ENCODE measurements around the gene PDE9A. TPM values are rescaled to one million over a fixed set of nuclear protein-coding genes. Genes with fewer than 3 reads are reported as not detected.

The PDE9A gene
- total RNA-seq, 5 donors from 2014 or later (not counting 1 experiment from before 2014, with no cell fraction given) = 11.5 to 18.3 (median 16.1) TPM

DNA sequence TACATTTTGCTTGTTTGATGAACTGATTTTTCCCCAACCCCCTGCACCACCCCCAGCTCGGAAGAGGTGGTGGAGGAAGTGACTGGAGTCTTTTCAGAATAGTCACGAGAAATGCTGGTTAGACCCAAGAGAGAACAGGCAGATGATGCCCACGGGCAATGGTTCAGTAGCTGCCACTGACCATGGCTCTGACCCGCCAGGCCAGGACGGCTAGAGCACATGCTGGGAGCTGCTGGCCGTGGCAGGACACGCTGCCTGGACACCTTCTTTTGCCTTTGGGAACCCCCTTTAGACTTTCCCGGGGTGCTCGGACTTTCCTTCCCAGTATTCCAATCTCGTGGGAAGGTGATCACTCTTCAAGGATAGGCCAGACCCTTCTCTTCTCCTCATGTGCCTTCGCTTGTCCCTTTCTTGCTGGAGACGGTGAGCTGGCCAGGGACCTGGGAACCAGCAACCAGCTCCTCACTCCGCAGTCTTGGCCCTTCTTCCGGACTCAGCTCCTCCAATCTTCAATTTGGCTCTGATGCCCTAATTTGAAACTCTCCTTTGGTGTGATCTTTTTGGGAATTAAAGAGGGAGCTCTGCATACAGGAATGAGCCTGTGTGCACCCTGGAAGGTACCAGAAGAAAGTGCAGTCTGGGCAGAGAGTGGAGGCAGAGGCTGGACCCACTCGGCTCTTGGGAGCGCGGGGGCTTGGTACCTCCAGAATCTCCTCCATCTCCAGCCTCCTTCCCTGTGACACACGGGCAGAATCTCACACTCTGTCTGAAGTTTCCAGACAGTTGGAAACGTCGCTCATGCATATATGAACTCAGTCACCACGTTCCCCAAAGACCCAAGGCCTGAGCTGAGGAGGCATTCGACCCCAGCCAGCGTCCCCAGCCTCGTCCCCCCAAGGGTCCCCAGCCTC is 4.0 kb upstream of the PDE9A start:
- no peak for ATAC-seq (replicated peaks in 1 of 4)
- no peaks in the 10 kb centered on the region for H3K36me3 ChIP-seq (ENCODE audit: control insufficient read depth in 2 of 2, extremely low read depth in 1 of 2, insufficient read depth in 1 of 2, low read length in 1 of 2)
- POLR2A ChIA-PET = no interaction called here
- peaks cover 0 to 8% of the 10 kb centered on the region in 2 donors for H3K27me3 Mint-ChIP-seq
- CTCF ChIA-PET = no interaction called here
- no peaks in the 10 kb centered on the region for H3K36me3 Mint-ChIP-seq
- no peaks in the 10 kb centered on the region for H3K9me3 Mint-ChIP-seq
- H3K27ac ChIP-seq (ENCODE audit: low read length) = no peak overlapping the region
- H3K27me3 ChIP-seq (replicated peaks in 1 of 2; ENCODE audit: control insufficient read depth in 2 of 2, extremely low read depth in 1 of 2, insufficient read depth in 2 of 2, low read length in 1 of 2) = peaks cover 0 to 33% of the 10 kb centered on the region in 2 experiments
- H3K27ac Mint-ChIP-seq = no peak overlapping the region
- no peak overlapping the region for H3K4me3 Mint-ChIP-seq
- peaks cover 3 to 5% (median 4%) of the 10 kb centered on the region in 3 donors for H3K4me1 Mint-ChIP-seq
- no peaks in the 10 kb centered on the region for H3K9me3 ChIP-seq
- no peak overlapping the region for H3K4me3 ChIP-seq (ENCODE audit: control insufficient read depth in 1 of 2, extremely low read depth in 1 of 2, low read length in 1 of 2)
- DNase-seq = no peak
- WGBS (ENCODE audit: insufficient coverage) = 92% methylated on average over 14 of the region's 24 CpGs
- H3K4me1 ChIP-seq (ENCODE audit: control insufficient read depth in 1 of 2, extremely low read depth in 1 of 2, insufficient read depth in 2 of 2, low read length in 2 of 2) = peaks cover 0 to 11% of the 10 kb centered on the region in 2 experiments

- no peaks in the 10 kb centered on the region for H3K36me3 Mint-ChIP-seq
- peaks cover 9 to 11% (median 9%) of the 10 kb centered on the region in 3 donors for H3K4me1 Mint-ChIP-seq
- Histone ChIP-seq H3K4me3 (ENCODE audit: control insufficient read depth in 1 of 2, extremely low read depth in 1 of 2, low read length in 1 of 2) (no peak overlapping the region), H3K27me3 (replicated peaks in 1 of 2; ENCODE audit: control insufficient read depth in 2 of 2, extremely low read depth in 1 of 2, insufficient read depth in 2 of 2, low read length in 1 of 2) (peaks cover 0 to 40% of the 10 kb centered on the region in 2 experiments), H3K4me1 (ENCODE audit: control insufficient read depth in 1 of 2, extremely low read depth in 1 of 2, insufficient read depth in 2 of 2, low read length in 2 of 2) (peaks cover 6 to 17% of the 10 kb centered on the region in 2 experiments), H3K27ac (ENCODE audit: low read length) (no peak overlapping the region), H3K9me3 (no peaks in the 10 kb centered on the region), H3K36me3 (ENCODE audit: control insufficient read depth in 2 of 2, extremely low read depth in 1 of 2, insufficient read depth in 1 of 2, low read length in 1 of 2) (no peaks in the 10 kb centered on the region)
- H3K27ac Mint-ChIP-seq = no peak overlapping the region
- no peaks in the 10 kb centered on the region for H3K9me3 Mint-ChIP-seq
- 84% methylated on average over 6 of the region's 11 CpGs for WGBS (ENCODE audit: insufficient coverage)
- ChIA-PET CTCF (no interaction called here), POLR2A (no interaction called here)
- no peak for DNase-seq
- ATAC-seq (replicated peaks in 1 of 4) = no peak
- no peak overlapping the region for H3K4me3 Mint-ChIP-seq
- H3K27me3 Mint-ChIP-seq = peaks cover 0 to 11% of the 10 kb centered on the region in 2 donors
These were observed 3.4 kb upstream of the PDE9A start for GRCh38 chr21:42650033-42650370.

GRCh38 chr21:42650441-42651421 is 2.7 kb upstream of the PDE9A start:
- POLR2A ChIA-PET = no interaction called here
- DNase-seq = no peak
- Histone ChIP-seq H3K36me3 (ENCODE audit: control insufficient read depth in 2 of 2, extremely low read depth in 1 of 2, insufficient read depth in 1 of 2, low read length in 1 of 2) (no peaks in the 10 kb centered on the region), H3K27me3 (replicated peaks in 1 of 2; ENCODE audit: control insufficient read depth in 2 of 2, extremely low read depth in 1 of 2, insufficient read depth in 2 of 2, low read length in 1 of 2) (peaks cover 0 to 47% of the 10 kb centered on the region in 2 experiments), H3K27ac (ENCODE audit: low read length) (no peak overlapping the region), H3K4me1 (ENCODE audit: control insufficient read depth in 1 of 2, extremely low read depth in 1 of 2, insufficient read depth in 2 of 2, low read length in 2 of 2) (peaks cover 6 to 25% of the 10 kb centered on the region in 2 experiments), H3K4me3 (ENCODE audit: control insufficient read depth in 1 of 2, extremely low read depth in 1 of 2, low read length in 1 of 2) (no peak overlapping the region), H3K9me3 (no peaks in the 10 kb centered on the region)
- ATAC-seq (replicated peaks in 1 of 4) = no peak
- Mint-ChIP-seq H3K4me1 (peaks cover 15 to 17% (median 15%) of the 10 kb centered on the region in 3 donors), H3K27ac (no peak overlapping the region), H3K9me3 (no peaks in the 10 kb centered on the region), H3K4me3 (no peak overlapping the region), H3K27me3 (peaks cover 0 to 11% of the 10 kb centered on the region in 2 donors), H3K36me3 (no peaks in the 10 kb centered on the region)
- 83% methylated on average over 19 of the region's 21 CpGs for WGBS (ENCODE audit: insufficient coverage)
- CTCF ChIA-PET = no interaction called here

DNA sequence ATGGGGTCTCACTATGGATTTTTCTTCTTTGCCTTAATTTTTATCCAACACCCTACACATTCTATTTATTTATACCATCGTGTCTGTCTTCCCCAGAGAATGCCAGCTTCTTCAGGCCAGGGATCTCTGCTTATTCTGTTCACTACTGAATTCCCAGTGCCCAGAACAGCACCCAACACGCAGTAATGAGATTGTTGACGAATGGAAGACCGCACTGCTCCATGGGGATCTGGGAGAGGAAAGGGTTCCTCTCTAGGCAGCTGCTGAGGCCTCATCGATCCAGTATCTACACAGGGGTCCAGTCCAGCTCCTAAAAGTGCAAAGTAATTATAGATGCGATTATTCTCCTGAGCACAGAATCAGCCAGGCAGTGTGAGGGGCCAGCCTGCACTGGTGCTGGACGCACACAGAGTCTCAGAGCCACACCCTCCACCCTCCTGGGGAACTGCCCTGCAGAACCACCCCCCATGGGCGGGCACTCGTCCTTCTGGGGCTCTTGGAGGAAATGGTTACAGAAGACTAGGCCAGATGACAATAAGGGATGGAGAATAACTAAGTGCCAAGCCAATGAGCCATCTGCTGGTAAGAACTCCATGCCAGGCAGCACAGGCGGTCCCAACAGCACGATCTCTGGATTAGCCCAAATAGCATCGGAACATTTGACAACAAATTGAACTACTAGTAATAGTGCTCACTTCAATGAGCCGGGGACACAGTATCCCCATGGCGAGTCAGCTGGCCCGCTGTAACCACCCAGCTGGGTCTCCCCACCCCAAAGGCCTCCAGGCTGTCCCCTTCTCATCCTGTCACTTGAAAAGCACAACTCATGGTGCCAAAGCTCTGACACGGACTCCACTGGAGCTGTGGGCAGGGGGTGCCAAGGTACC is 1.7 kb upstream of the PDE9A start:
- H3K27ac ChIP-seq (ENCODE audit: low read length) = no peak overlapping the region

DNA sequence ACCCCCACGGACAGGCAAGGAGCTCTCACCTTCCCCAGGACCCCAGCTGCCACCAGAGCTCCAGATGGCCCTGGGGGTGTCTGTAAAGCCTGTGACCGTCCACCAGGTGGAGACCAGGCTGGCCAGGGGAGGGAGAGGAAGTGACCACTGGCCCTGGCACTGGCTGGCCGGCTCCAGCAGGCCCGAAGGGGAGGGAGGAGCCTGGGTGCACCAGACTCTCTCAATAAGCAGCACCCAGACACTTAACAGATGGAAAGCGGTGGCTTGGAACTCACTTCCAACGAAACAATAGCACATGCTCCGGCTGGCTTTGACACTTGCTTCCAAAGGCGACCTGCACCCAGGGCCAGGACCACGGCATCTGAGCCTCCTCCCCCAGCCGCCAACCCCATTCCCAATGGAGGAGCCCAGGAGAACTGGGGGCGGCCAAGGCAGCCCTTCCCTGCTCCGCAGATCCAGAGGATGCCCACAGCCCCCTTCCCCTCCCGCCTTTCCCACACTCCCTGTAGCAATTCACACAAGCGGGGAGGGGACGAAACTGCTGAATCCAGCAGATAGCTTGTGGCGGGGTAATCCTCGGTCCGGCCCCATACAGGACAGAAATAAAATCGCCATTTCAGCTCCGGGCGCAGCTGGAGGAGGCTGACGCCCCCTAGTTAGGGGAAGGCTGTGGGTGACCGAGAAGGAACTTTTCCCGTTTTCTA is 742 bp upstream of the PDE9A start:
- peaks cover 0 to 65% of the 10 kb centered on the region in 2 experiments for H3K27me3 ChIP-seq (replicated peaks in 1 of 2; ENCODE audit: control insufficient read depth in 2 of 2, extremely low read depth in 1 of 2, insufficient read depth in 2 of 2, low read length in 1 of 2)
- H3K27me3 Mint-ChIP-seq = peaks cover 0 to 14% of the 10 kb centered on the region in 2 donors
- ChIA-PET CTCF (no interaction called here), POLR2A (no interaction called here)
- no peak overlapping the region for H3K27ac Mint-ChIP-seq
- peak in 1 of 4 experiments; percentile 6 for ATAC-seq (replicated peaks in 1 of 4)
- H3K9me3 ChIP-seq = no peaks in the 10 kb centered on the region
- H3K9me3 Mint-ChIP-seq = no peaks in the 10 kb centered on the region
- peak overlapping the region; percentile 10 to 46 for H3K4me3 ChIP-seq (ENCODE audit: control insufficient read depth in 1 of 2, extremely low read depth in 1 of 2, low read length in 1 of 2)
- H3K36me3 ChIP-seq (ENCODE audit: control insufficient read depth in 2 of 2, extremely low read depth in 1 of 2, insufficient read depth in 1 of 2, low read length in 1 of 2) = no peaks in the 10 kb centered on the region
- no peak overlapping the region for H3K27ac ChIP-seq (ENCODE audit: low read length)
- H3K4me1 Mint-ChIP-seq = peaks cover 20 to 26% (median 26%) of the 10 kb centered on the region in 3 donors
- no peaks in the 10 kb centered on the region for H3K36me3 Mint-ChIP-seq
- DNase-seq = no peak
- 82% methylated on average over 13 of the region's 24 CpGs for WGBS (ENCODE audit: insufficient coverage)
- H3K4me1 ChIP-seq (ENCODE audit: control insufficient read depth in 1 of 2, extremely low read depth in 1 of 2, insufficient read depth in 2 of 2, low read length in 2 of 2) = peaks cover 6 to 28% of the 10 kb centered on the region in 2 experiments
- H3K4me3 Mint-ChIP-seq = peak overlapping the region; percentile 73 to 87 (median 79)

More for the DNA sequence above, 1.7 kb upstream of the PDE9A start:
- H3K27me3 ChIP-seq (replicated peaks in 1 of 2; ENCODE audit: control insufficient read depth in 2 of 2, extremely low read depth in 1 of 2, insufficient read depth in 2 of 2, low read length in 1 of 2) = peaks cover 0 to 57% of the 10 kb centered on the region in 2 experiments
- H3K27me3 Mint-ChIP-seq = peaks cover 0 to 14% of the 10 kb centered on the region in 2 donors
- peaks cover 20 to 25% (median 24%) of the 10 kb centered on the region in 3 donors for H3K4me1 Mint-ChIP-seq
- no peak overlapping the region for H3K4me3 ChIP-seq (ENCODE audit: control insufficient read depth in 1 of 2, extremely low read depth in 1 of 2, low read length in 1 of 2)
- peak overlapping the region in 1 of 2 donors; percentile 55 for H3K27ac Mint-ChIP-seq
- 85% methylated on average over 5 of the region's 16 CpGs for WGBS (ENCODE audit: insufficient coverage)
- no peaks in the 10 kb centered on the region for H3K36me3 ChIP-seq (ENCODE audit: control insufficient read depth in 2 of 2, extremely low read depth in 1 of 2, insufficient read depth in 1 of 2, low read length in 1 of 2)
- ATAC-seq (replicated peaks in 1 of 4) = no peak
- no peaks in the 10 kb centered on the region for H3K9me3 ChIP-seq
- no peaks in the 10 kb centered on the region for H3K36me3 Mint-ChIP-seq
- no peak for DNase-seq
- CTCF ChIA-PET = no interaction called here
- H3K4me1 ChIP-seq (ENCODE audit: control insufficient read depth in 1 of 2, extremely low read depth in 1 of 2, insufficient read depth in 2 of 2, low read length in 2 of 2) = peaks cover 6 to 28% of the 10 kb centered on the region in 2 experiments
- no peaks in the 10 kb centered on the region for H3K9me3 Mint-ChIP-seq
- H3K4me3 Mint-ChIP-seq = peak overlapping the region; percentile 17 to 87 (median 79)
- POLR2A ChIA-PET = no interaction called here

Measured in T-cell (primary cell).